HG03196 (cell line): ENCODE data around the gene LMO1.

ENCODE experiments used
- ATAC-seq: cut with Tn5 transposase; IDR thresholded peaks from one replicate; pipeline ENCODE4 v1.9.1; 2021; ENCODE audit not compliant: unreplicated experiment

The LMO1 gene

GRCh38 chr11:8249482-8249881 lies 14.2 kb downstream of the LMO1 start:
- no peak for ATAC-seq

GRCh38 chr11:8248786-8249185 lies 14.9 kb downstream of the LMO1 start:
- no peak for ATAC-seq

- no peak for ATAC-seq
Observed at GRCh38 chr11:8247312-8247711, 16.4 kb downstream of the LMO1 start.

- no peak for ATAC-seq
Observed at GRCh38 chr11:8243458-8243857, 20.2 kb downstream of the LMO1 start.

- ATAC-seq: no peak
Observed at GRCh38 chr11:8242499-8243280, 21.0 kb downstream of the LMO1 start.

GRCh38 chr11:8242118-8242475 lies 21.6 kb downstream of the LMO1 start:
- no peak for ATAC-seq

GRCh38 chr11:8241373-8242117 lies 22.1 kb downstream of the LMO1 start:
- no peak for ATAC-seq

- no peak for ATAC-seq
Observed at GRCh38 chr11:8239536-8240228, 24.0 kb downstream of the LMO1 start.

- ATAC-seq: no peak
Observed at GRCh38 chr11:8239040-8239439, 24.6 kb downstream of the LMO1 start.

GRCh38 chr11:8237453-8237852 lies 26.2 kb downstream of the LMO1 start:
- ATAC-seq: no peak

GRCh38 chr11:8235925-8236324 lies 27.8 kb downstream of the LMO1 start:
- ATAC-seq: no peak

GRCh38 chr11:8234910-8235309 lies 28.8 kb downstream of the LMO1 start:
- ATAC-seq: no peak

- ATAC-seq: no peak
Observed at GRCh38 chr11:8234425-8234821, 29.3 kb downstream of the LMO1 start.

- no peak for ATAC-seq
Observed at GRCh38 chr11:8233691-8234424, 29.8 kb downstream of the LMO1 start.

GRCh38 chr11:8232849-8233606 lies 30.6 kb downstream of the LMO1 start:
- no peak for ATAC-seq

GRCh38 chr11:8232414-8232813 lies 31.3 kb downstream of the LMO1 start:
- ATAC-seq: no peak

GRCh38 chr11:8231979-8232378 lies 31.7 kb downstream of the LMO1 start:
- ATAC-seq: no peak

- no peak for ATAC-seq
Observed at GRCh38 chr11:8230921-8231847, 32.5 kb downstream of the LMO1 start.

GRCh38 chr11:8230178-8230859 lies 33.4 kb downstream of the LMO1 start:
- ATAC-seq: no peak
